B cell (primary cell): ENCODE measurements around the gene SERPINI1. TPM values are rescaled to one million over a fixed set of nuclear protein-coding genes. Genes with fewer than 3 reads are reported as not detected.

ENCODE experiments used
- ATAC-seq: fragments of 200-7000 bp; cut with Tn5 transposase; one replicate; pipeline ENCODE4 v1.10.0; 2021; ENCODE audit warnings: low read depth, mild to moderate bottlenecking, moderate number of reproducible peaks, moderate library complexity
- CTCF ChIA-PET: fragments of 350-600 bp; sonication (Branson Sonifier 250); formaldehyde crosslinking; loops from one replicate; lab custom pipeline; 2021; ENCODE audit warnings: antibody characterized with exemption, inconsistent platforms; lab: Charles Lee
- POLR2A ChIA-PET: fragments of 350-600 bp; sonication (Branson Sonifier 250); formaldehyde crosslinking; loops from one replicate; lab custom pipeline; 2021; ENCODE audit warnings: antibody characterized with exemption; lab: Charles Lee
- DNase-seq: peaks from one replicate; pipeline ENCODE4 v3.0.0; 2013
- H2AFZ ChIP-seq: 2 replicates; pipeline ENCODE4 v1.6.1; 2012; ENCODE audit warnings: mild to moderate bottlenecking, low read depth, low read length; ENCODE audit not compliant: insufficient read depth, poor library complexity, severe bottlenecking
- H3K27ac ChIP-seq, 2 donors: 1 replicate in 1 of 2; 2 replicates in 1 of 2; pipeline ENCODE4 v1.5.1; 2012 to 2013; ENCODE audit warnings: low read length in 2 of 2, mild to moderate bottlenecking in 2 of 2, moderate library complexity in 1 of 2
- H3K27me3 ChIP-seq, 4 experiments: fragments of 200-600 bp in 1 of 4; sonication (generic) in 1 of 4; replicated peaks in 1 of 4; 1 replicate in 2 of 4; 2 replicates in 2 of 4; pipeline versions ENCODE4 v1.6.1 to v1.7.0; 2013 to 2016; ENCODE audit warnings: low read length in 3 of 4, mild to moderate bottlenecking in 2 of 4, mixed read lengths in 1 of 4, moderate library complexity in 1 of 4; ENCODE audit not compliant: insufficient read depth in 4 of 4, control insufficient read depth in 3 of 4; ENCODE audit errors: control extremely low read depth in 1 of 4
- H3K36me3 ChIP-seq, 2 experiments: replicated peaks in 1 of 2; 1 replicate in 1 of 2; 2 replicates in 1 of 2; pipeline versions ENCODE4 v1.6.1 to v1.7.1; 2013; ENCODE audit warnings: low read length in 1 of 2; ENCODE audit not compliant: insufficient read depth in 2 of 2, control insufficient read depth in 1 of 2; ENCODE audit errors: control extremely low read depth in 1 of 2, extremely low read depth in 1 of 2
- H3K4me1 ChIP-seq, 2 donors: fragments of 200-600 bp in 1 of 2; sonication (generic) in 1 of 2; 1 replicate in 1 of 2; 2 replicates in 1 of 2; pipeline versions ENCODE4 v1.5.1 to v1.6.1; 2013 to 2017; ENCODE audit warnings: low read length in 2 of 2; ENCODE audit not compliant: control insufficient read depth in 2 of 2, insufficient read depth in 2 of 2
- H3K4me2 ChIP-seq: replicated peaks from 2 replicates; pipeline ENCODE3; 2012; ENCODE audit warnings: mild to moderate bottlenecking, low read depth, low read length; ENCODE audit not compliant: poor library complexity, severe bottlenecking
- H3K4me3 ChIP-seq, 5 experiments: fragments of 200-600 bp in 1 of 5; sonication (generic) in 1 of 5; 1 replicate in 3 of 5; 2 replicates in 2 of 5; pipeline versions ENCODE4 v1.5.1 to v1.7.0; 2011 to 2016; ENCODE audit warnings: low read length in 4 of 5, mild to moderate bottlenecking in 4 of 5, low read depth in 2 of 5, control low read depth in 1 of 5, moderate library complexity in 1 of 5; ENCODE audit not compliant: insufficient read depth in 1 of 5; ENCODE audit errors: control extremely low read depth in 1 of 5, extremely low read depth in 1 of 5
- H3K79me2 ChIP-seq: fragments of 200-600 bp; sonication (generic); one replicate; pipeline ENCODE4 v1.6.0; 2016; ENCODE audit warnings: low read length; ENCODE audit not compliant: control insufficient read depth, insufficient read depth
- H3K9ac ChIP-seq: fragments of 200-600 bp; sonication (generic); 2 replicates; pipeline ENCODE4 v1.6.1; 2017; ENCODE audit warnings: mild to moderate bottlenecking, low read length, moderate library complexity
- H3K9me3 ChIP-seq, 3 donors: one replicate each; pipeline versions ENCODE4 v1.6.1 to v1.7.1; 2013; ENCODE audit warnings: low read length in 2 of 3; ENCODE audit not compliant: control insufficient read depth in 2 of 3, insufficient read depth in 1 of 3; ENCODE audit errors: control extremely low read depth in 1 of 3
- H4K20me1 ChIP-seq: 2 replicates; pipeline ENCODE4 v1.6.0; 2012; ENCODE audit warnings: mild to moderate bottlenecking, low read length; ENCODE audit not compliant: insufficient read depth, control insufficient read depth, poor library complexity, severe bottlenecking
- H3K27ac Mint-ChIP-seq: one replicate; pipeline ENCODE4 v1.8.0; 2021; ENCODE audit warnings: mixed read lengths
- H3K27me3 Mint-ChIP-seq: one replicate; pipeline ENCODE4 v1.8.0; 2021; ENCODE audit warnings: mixed read lengths
- H3K4me1 Mint-ChIP-seq: one replicate; pipeline ENCODE4 v1.8.0; 2021; ENCODE audit warnings: mixed read lengths
- H3K4me3 Mint-ChIP-seq: one replicate; pipeline ENCODE4 v1.8.0; 2021; ENCODE audit warnings: mixed read lengths
- H3K9me3 Mint-ChIP-seq: one replicate; pipeline ENCODE4 v1.8.0; 2022; ENCODE audit warnings: mixed read lengths; ENCODE audit not compliant: insufficient read depth
- EZH2 ChIP-seq: IDR thresholded peaks from 2 replicates; pipeline ENCODE4 v1.6.1; 2012; ENCODE audit warnings: borderline replicate concordance, low read depth, mild to moderate bottlenecking, moderate library complexity, low read length; ENCODE audit not compliant: insufficient read depth, poor library complexity, severe bottlenecking
- WGBS: methylation state at CpG from one replicate; pipeline ENCODE4 v1.1.5; 2013; ENCODE audit warnings: missing lambda C conversion rate; ENCODE audit not compliant: insufficient coverage; 5-methylcytosine and 5-hydroxymethylcytosine counted together
- intact Hi-C: fragments of 100-400 bp; cut with micrococcal nuclease; formaldehyde crosslinking; loops from one replicate; pipeline ENCODE4 v1.10.0; 2022
- polyA plus RNA-seq: library from polyadenylated mRNA; depleted of rRNA; stranded (reverse); fragments of >200 nt; gene quantifications from 2 replicates; pipeline ENCODE4 v1.2.3, GENCODE V29; 2012
- total RNA-seq, 2 donors: library from RNA; stranded (reverse); fragments of 120-200 nt in 1 of 2; gene quantifications; 1 replicate in 1 of 2; 2 replicates in 1 of 2; pipeline versions ENCODE4 v1.2.3 to v1.2.4, GENCODE V29; 2013 to 2022
- TF ChIP-seq, protein P1 (sequence below): fragments of 200-600 bp; IDR thresholded peaks from one replicate; pipeline ENCODE4 v1.8.0; 2022; ENCODE audit warnings: antibody characterized with exemption, mild to moderate bottlenecking

The SERPINI1 gene
- total and polyA plus RNA-seq, 2 donors (not counting 1 experiment from before 2014, with no cell fraction given): 6.8 to 7.0 TPM

DNA sequence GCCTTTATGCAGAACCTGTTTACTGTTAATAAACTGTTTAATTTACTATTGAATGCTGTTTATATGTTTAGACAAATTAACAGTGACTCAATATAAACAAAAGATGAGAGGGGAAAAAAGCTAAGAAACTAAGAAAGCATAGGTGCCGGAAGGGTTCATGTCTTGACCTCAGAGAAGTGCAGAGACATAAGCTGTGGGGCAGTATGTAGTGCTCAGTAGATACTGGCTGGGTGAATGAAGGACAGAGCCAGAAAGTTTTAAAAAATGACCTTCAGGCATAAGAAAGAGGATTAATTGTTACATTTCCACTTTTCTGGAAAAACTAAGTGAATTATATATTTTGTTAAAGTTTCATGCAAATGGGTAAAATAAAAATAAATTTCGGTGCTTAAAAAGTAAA, 14.2 kb downstream of the SERPINI1 start:
- Mint-ChIP-seq H3K27me3 (no peaks in the 10 kb centered on the region), H3K9me3 (no peaks in the 10 kb centered on the region), H3K4me3 (peak overlapping the region; percentile 84), H3K4me1 (peaks cover 75% of the 10 kb centered on the region), H3K27ac (peak overlapping the region; percentile 77)
- Histone ChIP-seq H3K79me2 (peaks cover 22% of the 10 kb centered on the region), H3K4me1 (peaks cover 34 to 63% of the 10 kb centered on the region in 2 donors), H3K4me3 (peak overlapping the region in 1 of 5 experiments; percentile 45), H3K4me2 (peak overlapping the region; percentile 67), H3K9ac (peak overlapping the region; percentile 53), H3K36me3 (no peaks in the 10 kb centered on the region), H3K9me3 (peaks cover 0 to 4% (median 1%) of the 10 kb centered on the region in 3 donors), H3K27ac (peak overlapping the region; percentile 73 to 83), H2AFZ (peak overlapping the region; percentile 44), H4K20me1 (no peaks in the 10 kb centered on the region), H3K27me3 (no peaks in the 10 kb centered on the region)
- ATAC-seq (no peak), DNase-seq (no peak)
- ChIA-PET CTCF (interaction anchor here (0.5 to 3.8 kb wide), 3 partner anchors 9 to 13 kb away, joined by 3 to 32 read pairs (median 16); partner anchors contain the start of genes PDCD10 and SERPINI1), POLR2A (interaction anchor here (0.5 to 4.7 kb wide), 2 partner anchors 14 to 56 kb away, joined by 3 to 12 read pairs; partner anchors contain the start of genes PDCD10 and SERPINI1)
- intact Hi-C loops: loop anchor here (1.0 to 5.0 kb wide), 2 partner anchors 14 to 348 kb away; partner anchors contain the start of genes GOLIM4 and SERPINI1
- 100% methylated on average over 1 of the region's 2 CpGs for WGBS
- TF ChIP-seq EZH2: no peak

DNA sequence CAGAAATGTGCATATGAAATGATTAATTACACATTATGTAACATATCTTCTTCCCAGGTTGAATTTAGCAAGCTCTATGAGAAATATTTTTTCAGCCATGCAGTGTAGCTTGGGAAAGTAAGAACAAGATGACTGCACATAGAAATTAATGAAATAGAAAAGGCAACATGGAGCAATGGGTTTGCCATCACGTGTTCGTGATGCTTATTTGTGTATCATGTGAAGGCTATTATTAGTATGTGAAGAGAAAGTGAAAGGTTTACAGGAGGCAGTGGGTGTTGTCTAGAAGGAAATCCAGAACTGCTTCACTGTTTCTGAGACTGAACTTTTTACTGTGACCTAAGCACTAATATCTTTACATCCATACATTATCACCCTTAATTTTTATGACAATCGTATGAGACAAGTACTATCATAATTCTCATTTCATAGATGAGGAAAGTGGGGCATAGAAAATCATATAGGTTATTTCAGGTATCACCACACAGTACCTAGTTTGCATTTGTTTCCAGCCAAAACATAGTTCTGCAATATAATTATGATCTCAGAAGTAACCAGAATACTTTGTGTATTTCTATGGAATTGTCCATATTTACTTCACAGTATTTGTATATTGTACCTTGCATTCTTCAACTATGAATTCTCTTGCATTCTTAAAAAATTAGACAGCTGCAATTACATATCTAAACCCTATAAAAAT, 14.9 kb downstream of the SERPINI1 start:
- Histone ChIP-seq H3K36me3 (no peaks in the 10 kb centered on the region), H3K9ac (peak overlapping the region; percentile 53), H4K20me1 (no peaks in the 10 kb centered on the region), H3K9me3 (peaks cover 0 to 4% (median 1%) of the 10 kb centered on the region in 3 donors), H2AFZ (peak overlapping the region; percentile 44), H3K4me3 (peak overlapping the region in 3 of 5 experiments; percentile 13 to 45 (median 15)), H3K79me2 (peaks cover 18% of the 10 kb centered on the region), H3K27me3 (no peaks in the 10 kb centered on the region), H3K4me2 (peak overlapping the region; percentile 67), H3K4me1 (peaks cover 35 to 66% of the 10 kb centered on the region in 2 donors), H3K27ac (peak overlapping the region; percentile 73 to 83)
- Mint-ChIP-seq H3K4me1 (peaks cover 77% of the 10 kb centered on the region), H3K27me3 (no peaks in the 10 kb centered on the region), H3K27ac (peak overlapping the region; percentile 95), H3K4me3 (peak overlapping the region; percentile 84), H3K9me3 (no peaks in the 10 kb centered on the region)
- ChIA-PET POLR2A (interaction anchor here (4.7 kb wide), 1 partner anchor 15 kb away, joined by 12 read pairs; the partner anchor contains the start of genes PDCD10 and SERPINI1), CTCF (interaction anchor here (2.0 to 3.8 kb wide), 2 partner anchors 10 to 14 kb away, joined by 16 to 32 read pairs; partner anchors contain the start of genes PDCD10 and SERPINI1)
- ATAC-seq (peak; percentile 87), DNase-seq (peak; percentile 83)
- intact Hi-C loops: loop anchor here (1.0 to 5.0 kb wide), 2 partner anchors 15 to 347 kb away; partner anchors contain the start of genes GOLIM4 and SERPINI1
- TF ChIP-seq EZH2: no peak
- TF ChIP-seq, protein P1, sequence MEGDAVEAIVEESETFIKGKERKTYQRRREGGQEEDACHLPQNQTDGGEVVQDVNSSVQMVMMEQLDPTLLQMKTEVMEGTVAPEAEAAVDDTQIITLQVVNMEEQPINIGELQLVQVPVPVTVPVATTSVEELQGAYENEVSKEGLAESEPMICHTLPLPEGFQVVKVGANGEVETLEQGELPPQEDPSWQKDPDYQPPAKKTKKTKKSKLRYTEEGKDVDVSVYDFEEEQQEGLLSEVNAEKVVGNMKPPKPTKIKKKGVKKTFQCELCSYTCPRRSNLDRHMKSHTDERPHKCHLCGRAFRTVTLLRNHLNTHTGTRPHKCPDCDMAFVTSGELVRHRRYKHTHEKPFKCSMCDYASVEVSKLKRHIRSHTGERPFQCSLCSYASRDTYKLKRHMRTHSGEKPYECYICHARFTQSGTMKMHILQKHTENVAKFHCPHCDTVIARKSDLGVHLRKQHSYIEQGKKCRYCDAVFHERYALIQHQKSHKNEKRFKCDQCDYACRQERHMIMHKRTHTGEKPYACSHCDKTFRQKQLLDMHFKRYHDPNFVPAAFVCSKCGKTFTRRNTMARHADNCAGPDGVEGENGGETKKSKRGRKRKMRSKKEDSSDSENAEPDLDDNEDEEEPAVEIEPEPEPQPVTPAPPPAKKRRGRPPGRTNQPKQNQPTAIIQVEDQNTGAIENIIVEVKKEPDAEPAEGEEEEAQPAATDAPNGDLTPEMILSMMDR: no peak
- WGBS: 6% methylated on average over 2 of the region's 3 CpGs
